HepG2 (cell line): Measurements from ENCODE around the gene CPSF6. TPM values are rescaled to one million over a fixed set of nuclear protein-coding genes. Genes with fewer than 3 reads are reported as not detected.

Source experiments
- ATAC-seq: fragments of 200-7000 bp; cut with Tn5 transposase; 3 replicates; pipeline ENCODE4 v1.9.1; 2020; ENCODE audit warnings: mild to moderate bottlenecking, moderate library complexity
- BruUV-seq: library from RNA; stranded (reverse); fragments of 400-500 nt; replicated peaks from 2 replicates; lab custom pipeline; 2021; lab: Mats Ljungman, UMichigan
- CTCF ChIA-PET: fragments of 300-600 bp; formaldehyde crosslinking; extraction: SDS; loops from one replicate; lab custom pipeline; 2021; ENCODE audit warnings: low total read pairs, inconsistent platforms, low intra/inter-chr PET ratio; lab: Yijun Ruan, JAX
- POLR2A ChIA-PET: fragments of 350-600 bp; sonication (Branson Sonifier 250); formaldehyde crosslinking; loops from one replicate; lab custom pipeline; 2020; ENCODE audit warnings: antibody characterized with exemption, inconsistent platforms; lab: Yijun Ruan, JAX
- DNase-seq: peaks from one replicate; pipeline ENCODE4 v3.0.0-alpha.2; 2015; ENCODE audit warnings: low spot score
- FAIRE-seq: peaks from 3 replicates; lab custom pipeline; 2011; peaks lifted over from hg19 to GRCh38; lab: Jason Lieb, UNC
- H2AFZ ChIP-seq: one replicate; pipeline ENCODE4 v1.6.1; 2011; ENCODE audit warnings: low read length, inconsistent platforms
- H3K27ac ChIP-seq: fragments of 300-600 bp; 3 replicates; pipeline ENCODE4 v1.8.0; 2011; ENCODE audit warnings: mixed run types, mild to moderate bottlenecking, mixed read lengths, low read length, inconsistent platforms; ENCODE audit not compliant: insufficient read depth; ENCODE audit errors: extremely low read length
- H3K27me3 ChIP-seq, 2 experiments: fragments of 200-600 bp in 1 of 2; 2 replicates in 1 of 2; 3 replicates in 1 of 2; pipeline versions ENCODE4 v1.6.0 to v1.8.0; 2011; ENCODE audit warnings: low read length in 2 of 2, mild to moderate bottlenecking in 2 of 2, moderate library complexity in 2 of 2, inconsistent platforms in 1 of 2; ENCODE audit not compliant: insufficient read depth in 2 of 2, control insufficient read depth in 1 of 2
- H3K36me3 ChIP-seq, 2 experiments: fragments of 200-600 bp in 1 of 2; replicated peaks in 1 of 2; 2 replicates in 1 of 2; 3 replicates in 1 of 2; pipeline versions ENCODE4 v1.5.1 to v1.8.0; 2011; ENCODE audit warnings: low read length in 2 of 2, inconsistent platforms in 1 of 2; ENCODE audit not compliant: insufficient read depth in 2 of 2, control insufficient read depth in 1 of 2
- H3K4me1 ChIP-seq: 2 replicates; pipeline ENCODE4 v1.5.1; 2012; ENCODE audit warnings: low read length, inconsistent platforms; ENCODE audit not compliant: insufficient read depth
- H3K4me2 ChIP-seq: 2 replicates; pipeline ENCODE4 v1.6.0; 2011; ENCODE audit warnings: low read depth, low read length, inconsistent platforms
- H3K4me3 ChIP-seq, 3 experiments: fragments of 200-600 bp in 1 of 3; sonication (generic), shearing (Covaris generic) in 1 of 3; replicated peaks in 1 of 3; 2 replicates each; pipeline ENCODE4 v1.5.1; 2011 to 2016; ENCODE audit warnings: low read length in 3 of 3, inconsistent platforms in 2 of 3, low read depth in 2 of 3, mild to moderate bottlenecking in 2 of 3, control low read depth in 1 of 3, mixed read lengths in 1 of 3; ENCODE audit not compliant: insufficient read depth in 1 of 3
- H3K79me2 ChIP-seq: one replicate; pipeline ENCODE4 v1.6.1; 2011; ENCODE audit warnings: low read length, inconsistent platforms; ENCODE audit not compliant: insufficient read depth
- H3K9ac ChIP-seq: 2 replicates; pipeline ENCODE4 v1.6.0; 2011; ENCODE audit warnings: mild to moderate bottlenecking, low read depth, low read length, inconsistent platforms; ENCODE audit not compliant: insufficient read depth
- H3K9me3 ChIP-seq: 2 replicates; pipeline ENCODE4 v1.5.1; 2012; ENCODE audit warnings: mild to moderate bottlenecking, low read length
- H4K20me1 ChIP-seq: 2 replicates; pipeline ENCODE4 v1.6.0; 2011; ENCODE audit warnings: inconsistent platforms, mild to moderate bottlenecking, low read length, moderate library complexity; ENCODE audit not compliant: insufficient read depth
- BHLHE40 ChIP-seq: IDR thresholded peaks from 2 replicates; pipeline ENCODE4 v1.6.1; 2011; ENCODE audit warnings: low read length, improper control_type of control experiment
- BORCS8-MEF2B ChIP-seq: sonication (generic); formaldehyde crosslinking; IDR thresholded peaks from 2 replicates; pipeline ENCODE4 v1.8.0; 2022; ENCODE audit warnings: mild to moderate bottlenecking, missing genetic modification reagents
- CEBPB ChIP-seq: IDR thresholded peaks from 2 replicates; pipeline ENCODE4 v1.6.1; 2011; ENCODE audit warnings: low read depth, low read length, improper control_type of control experiment, borderline replicate concordance
- GFI1 ChIP-seq: sonication (generic); formaldehyde crosslinking; IDR thresholded peaks from 2 replicates; pipeline ENCODE4 v1.5.0; 2020; ENCODE audit warnings: missing genetic modification reagents, mild to moderate bottlenecking, borderline replicate concordance
- KDM3A ChIP-seq: IDR thresholded peaks from 2 replicates; pipeline ENCODE4 v1.6.1; 2018; ENCODE audit warnings: low read depth, missing compliant biosample characterization
- PHF8 ChIP-seq: sonication (generic); formaldehyde crosslinking; IDR thresholded peaks from 2 replicates; pipeline ENCODE4 v1.5.0; 2020; ENCODE audit warnings: missing genetic modification reagents
- RARG ChIP-seq: sonication (generic); formaldehyde crosslinking; IDR thresholded peaks from 2 replicates; pipeline ENCODE4 v1.4.0; 2020; ENCODE audit warnings: low read depth, mild to moderate bottlenecking, missing genetic modification reagents
- TP53 ChIP-seq: sonication (generic); formaldehyde crosslinking; conservative IDR thresholded peaks from 2 replicates; pipeline ENCODE4 v1.4.0; 2020; ENCODE audit warnings: missing genetic modification reagents
- ZFP36L2 ChIP-seq: sonication (generic); formaldehyde crosslinking; IDR thresholded peaks from 2 replicates; pipeline ENCODE4 v1.4.0; 2020; ENCODE audit warnings: missing genetic modification reagents
- ZMYM2 ChIP-seq: sonication (generic); formaldehyde crosslinking; IDR thresholded peaks from 2 replicates; pipeline ENCODE4 v1.8.0; 2022; ENCODE audit warnings: mild to moderate bottlenecking, missing genetic modification reagents
- ZNF235 ChIP-seq: sonication (generic); formaldehyde crosslinking; IDR thresholded peaks from 2 replicates; pipeline ENCODE4 v1.8.1; 2023; ENCODE audit warnings: mild to moderate bottlenecking, missing genetic modification reagents, borderline replicate concordance
- ZNF761 ChIP-seq: sonication (generic); formaldehyde crosslinking; conservative IDR thresholded peaks from 2 replicates; pipeline ENCODE4 v1.4.0; 2020; ENCODE audit warnings: mild to moderate bottlenecking, missing genetic modification reagents
- WGBS: methylation state at CpG from one replicate; pipeline ENCODE4 v1.1.6; 2017; ENCODE audit warnings: low lambda C conversion rate; 5-methylcytosine and 5-hydroxymethylcytosine counted together
- in situ Hi-C: cut with HindIII; loops from 2 replicates; pipeline ENCODE4 v1.10.0; 2017; ENCODE audit warnings: low pct_unique_long_range_greater_than_20kb; ENCODE audit not compliant: extremely low pct_ligation_motif_present
- intact Hi-C: fragments of 100-400 bp; cut with micrococcal nuclease; formaldehyde crosslinking; loops from one replicate; pipeline ENCODE4 v1.10.0; 2022; ENCODE audit not compliant: unreplicated experiment
- polyA plus RNA-seq, 8 experiments: library from polyadenylated mRNA; depleted of rRNA in 3 of 8; stranded (reverse) in 7 of 8; unstranded in 1 of 8; fragments of >200 nt; fragmentation: Illumina TruSeq in 4 of 8; extraction: Trizol in 4 of 8; gene quantifications; 2 replicates each; pipeline versions ENCODE4 v1.2.1 to v1.2.3, GENCODE V29; 2011 to 2016; ENCODE audit warnings: low read depth in 4 of 8, missing spikeins in 1 of 8, mixed read lengths in 1 of 8; ENCODE audit not compliant: insufficient read depth in 1 of 8
- total RNA-seq, 5 experiments: library from RNA; depleted of rRNA; stranded (reverse); fragments of >200 nt; fragmentation: Illumina TruSeq; extraction: Trizol; gene quantifications; 2 replicates each; pipeline ENCODE4 v1.2.3, GENCODE V29; 2016; ENCODE audit warnings: low read depth in 1 of 5
- TF ChIP-seq, protein P1 (sequence below): sonication (generic); formaldehyde crosslinking; IDR thresholded peaks from 2 replicates; pipeline ENCODE4 v1.4.0; 2020; ENCODE audit warnings: missing genetic modification reagents, borderline replicate concordance
- TF ChIP-seq, protein P2 (sequence below): sonication (generic); formaldehyde crosslinking; IDR thresholded peaks from 2 replicates; pipeline ENCODE4 v1.4.0; 2020; ENCODE audit warnings: mild to moderate bottlenecking, missing genetic modification reagents

CPSF6 gene
- total and polyA plus RNA-seq, 2 of the 13 experiments (the other 11 are each of a cell fraction or from before 2014, with no cell fraction given): 41.8 to 71.0 TPM

DNA sequence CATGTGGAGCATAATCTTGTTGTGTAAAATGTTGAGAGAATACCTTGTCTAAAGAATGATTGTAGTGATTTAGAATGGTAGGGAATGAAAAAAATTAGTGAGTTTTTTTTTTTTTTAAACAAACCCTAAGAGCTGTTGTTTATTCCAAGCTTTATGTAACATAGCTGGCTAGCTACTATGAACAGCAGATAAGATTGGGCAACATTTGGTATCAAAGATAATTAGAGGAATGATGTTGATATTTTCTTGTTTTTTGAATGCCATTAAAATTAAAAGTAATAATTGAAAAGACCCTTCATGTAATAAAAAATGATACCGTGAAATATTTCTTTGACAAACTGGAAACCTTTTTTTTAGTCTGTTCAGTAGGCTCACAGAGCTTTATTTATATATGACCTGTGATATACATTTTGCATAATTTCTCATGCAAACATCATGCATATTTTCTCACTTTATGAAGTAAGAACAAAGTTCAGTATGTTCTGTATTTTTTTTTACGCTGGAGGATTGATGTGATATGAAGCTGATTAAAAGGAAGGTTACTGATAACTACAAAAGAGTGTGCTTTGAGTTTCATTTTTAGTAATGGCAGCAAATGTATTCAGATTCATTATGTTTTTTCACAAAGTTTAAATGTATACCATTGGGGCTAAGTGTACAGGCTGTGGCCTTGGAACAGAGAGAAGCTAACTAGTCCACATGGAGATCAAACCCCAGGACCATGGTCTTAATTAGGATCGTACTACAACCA lies 8.1 kb downstream of the CPSF6 start:
- peaks cover 5 to 6% of the 10 kb centered on the region in 2 experiments; a peak in 4 of 5 replicates for H3K36me3 ChIP-seq
- H3K27me3 ChIP-seq: no peaks in the 10 kb centered on the region
- TSS peak; percentile 9 for BruUV-seq
- peaks cover 47% of the 10 kb centered on the region for H3K4me1 ChIP-seq
- in situ Hi-C loops: no loop called here
- TF ChIP-seq ZNF235 (CRISPR knock-in tag) (no peak), CEBPB (0 out of 2 replicates have a peak, but pooled peaks have one; percentile 22), BHLHE40 (no peak)
- no peak overlapping the region for H3K4me2 ChIP-seq
- no peak for ATAC-seq
- no peak for DNase-seq
- FAIRE-seq: peak; percentile 8
- H3K27ac ChIP-seq: no peak overlapping the region
- no peak overlapping the region for H2AFZ ChIP-seq
- 97% methylated on average over 3 of the region's 3 CpGs for WGBS
- H3K79me2 ChIP-seq: peaks cover 97% of the 10 kb centered on the region
- POLR2A ChIA-PET: no interaction called here
- no peak overlapping the region for H3K4me3 ChIP-seq
- no peak overlapping the region for H3K9ac ChIP-seq
- CTCF ChIA-PET: no interaction called here
- intact Hi-C loops: no loop called here
- no peaks in the 10 kb centered on the region for H3K9me3 ChIP-seq
- H4K20me1 ChIP-seq: peaks cover 73% of the 10 kb centered on the region

DNA sequence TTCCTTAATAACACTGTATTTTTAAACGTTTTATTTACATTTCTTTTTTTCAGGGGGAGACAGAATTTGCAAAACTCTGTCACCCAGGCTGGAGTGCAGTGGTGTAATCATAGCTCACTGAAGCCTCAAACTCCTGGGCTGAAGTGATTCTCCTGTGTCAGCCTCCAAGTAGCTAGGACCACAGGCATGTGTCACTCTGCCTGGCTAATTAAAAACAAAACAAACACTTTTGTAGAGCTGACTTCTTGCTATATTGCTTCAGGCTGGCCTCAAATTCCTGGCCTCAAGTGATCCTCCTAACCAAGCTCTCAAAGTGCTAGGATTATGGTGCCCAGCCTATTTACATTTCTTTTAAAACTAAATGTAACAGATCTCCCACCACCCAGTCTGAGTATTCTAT lies 12.7 kb downstream of the CPSF6 start:
- H4K20me1 ChIP-seq: peaks cover 42% of the 10 kb centered on the region
- TF ChIP-seq GFI1 (CRISPR knock-in tag): no peak
- TF ChIP-seq ZNF761: no peak
- TF ChIP-seq, protein P1, sequence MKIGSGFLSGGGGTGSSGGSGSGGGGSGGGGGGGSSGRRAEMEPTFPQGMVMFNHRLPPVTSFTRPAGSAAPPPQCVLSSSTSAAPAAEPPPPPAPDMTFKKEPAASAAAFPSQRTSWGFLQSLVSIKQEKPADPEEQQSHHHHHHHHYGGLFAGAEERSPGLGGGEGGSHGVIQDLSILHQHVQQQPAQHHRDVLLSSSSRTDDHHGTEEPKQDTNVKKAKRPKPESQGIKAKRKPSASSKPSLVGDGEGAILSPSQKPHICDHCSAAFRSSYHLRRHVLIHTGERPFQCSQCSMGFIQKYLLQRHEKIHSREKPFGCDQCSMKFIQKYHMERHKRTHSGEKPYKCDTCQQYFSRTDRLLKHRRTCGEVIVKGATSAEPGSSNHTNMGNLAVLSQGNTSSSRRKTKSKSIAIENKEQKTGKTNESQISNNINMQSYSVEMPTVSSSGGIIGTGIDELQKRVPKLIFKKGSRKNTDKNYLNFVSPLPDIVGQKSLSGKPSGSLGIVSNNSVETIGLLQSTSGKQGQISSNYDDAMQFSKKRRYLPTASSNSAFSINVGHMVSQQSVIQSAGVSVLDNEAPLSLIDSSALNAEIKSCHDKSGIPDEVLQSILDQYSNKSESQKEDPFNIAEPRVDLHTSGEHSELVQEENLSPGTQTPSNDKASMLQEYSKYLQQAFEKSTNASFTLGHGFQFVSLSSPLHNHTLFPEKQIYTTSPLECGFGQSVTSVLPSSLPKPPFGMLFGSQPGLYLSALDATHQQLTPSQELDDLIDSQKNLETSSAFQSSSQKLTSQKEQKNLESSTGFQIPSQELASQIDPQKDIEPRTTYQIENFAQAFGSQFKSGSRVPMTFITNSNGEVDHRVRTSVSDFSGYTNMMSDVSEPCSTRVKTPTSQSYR (CRISPR knock-in tag): no peak
- no peak for TF ChIP-seq BORCS8-MEF2B (CRISPR knock-in tag)
- TF ChIP-seq PHF8: no peak
- TF ChIP-seq KDM3A: no peak
- no peak for TF ChIP-seq TP53 (CRISPR knock-in tag)
- no peak for TF ChIP-seq ZMYM2 (CRISPR knock-in tag)
- TF ChIP-seq RARG: no peak
- TF ChIP-seq, protein P2, sequence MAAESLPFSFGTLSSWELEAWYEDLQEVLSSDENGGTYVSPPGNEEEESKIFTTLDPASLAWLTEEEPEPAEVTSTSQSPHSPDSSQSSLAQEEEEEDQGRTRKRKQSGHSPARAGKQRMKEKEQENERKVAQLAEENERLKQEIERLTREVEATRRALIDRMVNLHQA (CRISPR knock-in tag): no peak
- no peak for TF ChIP-seq ZFP36L2 (CRISPR knock-in tag)

More for the DNA sequence above, 12.7 kb downstream of the CPSF6 start:
- no peak overlapping the region for H3K27ac ChIP-seq
- CTCF ChIA-PET: no interaction called here
- H3K9ac ChIP-seq: no peak overlapping the region
- no peaks in the 10 kb centered on the region for H3K27me3 ChIP-seq
- no peak overlapping the region for H3K4me3 ChIP-seq
- 35% methylated on average over 1 of the region's 1 CpG for WGBS
- ATAC-seq (no peak), DNase-seq (no peak), FAIRE-seq (no peak)
- no peak overlapping the region for H2AFZ ChIP-seq
- peaks cover 14% of the 10 kb centered on the region for H3K4me1 ChIP-seq
- POLR2A ChIA-PET: no interaction called here
- H3K4me2 ChIP-seq: no peak overlapping the region
- intact Hi-C loops: no loop called here
- in situ Hi-C loops: loop anchor here (10.0 kb wide), 1 partner anchor 97 kb away; no protein-coding TSS in a partner anchor
- H3K9me3 ChIP-seq: no peaks in the 10 kb centered on the region
- H3K79me2 ChIP-seq: peaks cover 76% of the 10 kb centered on the region
- H3K36me3 ChIP-seq: peaks cover 5 to 16% of the 10 kb centered on the region in 2 experiments; a peak in 4 of 5 replicates
- BruUV-seq: no TSS peak
